HG02571 (cell line): ENCODE data around the gene GOLGA6A.
"Not testable (repeated sequence)": the region's sequence is repeated elsewhere in the genome, so short reads cannot be mapped to it uniquely, and the experiment has no call there.

Experiments used
- ATAC-seq: cut with Tn5 transposase; IDR thresholded peaks from one replicate; pipeline ENCODE4 v1.9.1; 2021; ENCODE audit warnings: mild to moderate bottlenecking, moderate library complexity; ENCODE audit not compliant: unreplicated experiment

GOLGA6A gene

DNA sequence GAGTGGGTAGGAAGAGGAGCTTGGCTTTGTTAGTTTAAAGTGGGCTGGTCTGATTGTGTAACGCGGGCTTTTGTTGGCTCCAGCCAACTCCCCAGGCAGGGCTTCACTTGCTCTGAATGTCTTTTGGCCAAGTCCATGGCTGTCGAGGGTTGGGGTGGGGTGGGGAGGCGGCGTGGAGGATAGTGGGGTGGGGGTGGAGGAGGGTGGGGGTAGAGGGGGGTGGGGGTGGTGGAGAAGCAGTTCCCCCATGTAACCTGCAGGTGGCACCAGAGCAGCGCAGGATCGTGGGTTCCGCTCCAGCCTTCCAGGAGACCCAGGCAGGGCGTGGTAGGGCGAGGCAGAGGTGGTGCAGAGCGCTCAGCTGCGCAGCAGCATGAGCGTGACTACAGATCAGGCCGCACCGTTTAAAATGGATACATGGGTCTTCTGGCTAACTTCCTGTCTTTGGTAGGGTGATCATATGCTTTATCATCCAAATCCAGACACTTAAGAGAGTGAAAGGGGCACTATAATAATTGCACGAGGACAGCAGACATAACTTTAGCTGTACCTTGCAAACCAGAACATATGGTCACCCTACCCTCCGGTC is 28.3 kb downstream of the GOLGA6A start:
- no peak for ATAC-seq

GRCh38 chr15:74053517-74053916 is 28.8 kb downstream of the GOLGA6A start:
- no peak for ATAC-seq

- ATAC-seq = not testable (repeated sequence)
These were observed 29.8 kb downstream of the GOLGA6A start for GRCh38 chr15:74052271-74053260.

GRCh38 chr15:74050556-74051234 is 31.7 kb downstream of the GOLGA6A start:
- no peak for ATAC-seq

DNA sequence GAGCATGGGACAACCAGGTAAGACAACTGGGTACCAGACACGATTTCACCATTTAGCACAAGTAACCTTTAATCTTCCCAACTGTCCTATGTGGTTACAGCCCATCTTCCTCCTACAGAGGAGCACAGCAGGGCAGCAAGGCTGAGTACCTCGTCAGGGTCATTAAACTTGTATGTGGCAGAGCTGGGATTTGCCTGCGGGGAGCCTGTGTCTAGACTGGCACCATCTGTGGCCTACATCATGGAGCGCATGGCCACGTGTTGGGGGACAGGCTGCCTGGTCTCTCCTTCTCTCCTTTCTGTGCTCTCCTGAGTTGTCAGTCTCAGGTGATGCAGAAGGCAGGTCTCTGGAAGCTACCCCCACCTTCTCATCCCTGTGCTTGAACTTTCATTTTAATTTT is 32.2 kb downstream of the GOLGA6A start:
- no peak for ATAC-seq

DNA sequence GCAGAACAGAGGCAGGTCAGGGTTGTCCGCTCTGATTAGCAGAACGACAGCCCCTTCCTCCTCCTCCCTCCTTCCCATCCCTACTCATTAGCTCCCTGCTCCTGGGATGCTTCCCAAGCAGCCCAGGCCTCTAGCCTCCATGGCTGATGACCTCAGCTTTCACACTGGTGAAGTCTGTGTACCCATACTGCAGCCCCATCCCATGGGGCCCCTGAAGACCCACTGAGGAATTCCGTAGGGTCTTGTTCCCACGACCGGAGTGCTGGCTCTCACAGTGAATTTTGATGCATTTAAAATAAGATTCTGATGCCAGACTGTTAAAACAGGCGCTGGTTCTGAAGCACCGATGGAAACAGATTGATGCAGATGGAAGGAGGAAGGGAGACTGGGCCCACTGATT is 36.1 kb downstream of the GOLGA6A start:
- ATAC-seq = no peak

- no peak for ATAC-seq
These were observed 36.6 kb downstream of the GOLGA6A start for GRCh38 chr15:74045636-74046274.

- ATAC-seq = no peak
These were observed 37.2 kb downstream of the GOLGA6A start for GRCh38 chr15:74045184-74045583.

DNA sequence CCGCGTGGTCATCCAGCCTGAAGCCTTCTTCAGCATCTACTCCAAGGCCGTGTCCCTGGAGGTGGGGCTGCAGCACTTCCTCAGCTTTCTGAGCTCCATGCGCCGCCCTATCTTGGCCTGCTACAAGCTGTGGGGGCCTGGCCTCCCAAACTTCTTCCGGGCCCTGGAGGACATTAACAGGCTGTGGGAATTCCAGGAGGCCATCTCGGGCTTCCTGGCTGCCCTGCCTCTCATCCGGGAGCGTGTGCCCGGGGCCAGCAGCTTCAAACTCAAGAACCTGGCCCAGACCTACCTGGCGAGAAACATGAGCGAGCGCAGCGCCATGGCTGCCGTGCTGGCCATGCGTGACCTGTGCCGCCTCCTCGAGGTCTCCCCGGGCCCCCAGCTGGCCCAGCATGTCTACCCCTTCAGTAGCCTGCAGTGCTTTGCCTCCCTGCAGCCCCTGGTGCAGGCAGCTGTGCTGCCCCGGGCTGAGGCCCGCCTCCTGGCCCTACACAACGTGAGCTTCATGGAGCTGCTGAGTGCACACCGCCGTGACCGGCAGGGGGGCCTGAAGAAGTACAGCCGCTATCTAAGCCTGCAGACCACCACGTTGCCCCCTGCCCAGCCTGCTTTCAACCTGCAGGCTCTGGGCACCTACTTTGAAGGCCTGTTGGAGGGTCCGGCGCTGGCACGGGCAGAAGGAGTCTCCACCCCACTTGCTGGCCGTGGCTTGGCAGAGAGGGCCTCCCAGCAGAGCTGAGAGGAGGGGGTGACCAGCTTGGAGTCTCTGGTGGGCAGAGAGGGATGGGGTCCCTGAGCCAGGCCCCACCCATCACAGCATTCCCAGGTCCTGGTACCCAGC is 37.9 kb downstream of the GOLGA6A start:
- ATAC-seq = no peak

DNA sequence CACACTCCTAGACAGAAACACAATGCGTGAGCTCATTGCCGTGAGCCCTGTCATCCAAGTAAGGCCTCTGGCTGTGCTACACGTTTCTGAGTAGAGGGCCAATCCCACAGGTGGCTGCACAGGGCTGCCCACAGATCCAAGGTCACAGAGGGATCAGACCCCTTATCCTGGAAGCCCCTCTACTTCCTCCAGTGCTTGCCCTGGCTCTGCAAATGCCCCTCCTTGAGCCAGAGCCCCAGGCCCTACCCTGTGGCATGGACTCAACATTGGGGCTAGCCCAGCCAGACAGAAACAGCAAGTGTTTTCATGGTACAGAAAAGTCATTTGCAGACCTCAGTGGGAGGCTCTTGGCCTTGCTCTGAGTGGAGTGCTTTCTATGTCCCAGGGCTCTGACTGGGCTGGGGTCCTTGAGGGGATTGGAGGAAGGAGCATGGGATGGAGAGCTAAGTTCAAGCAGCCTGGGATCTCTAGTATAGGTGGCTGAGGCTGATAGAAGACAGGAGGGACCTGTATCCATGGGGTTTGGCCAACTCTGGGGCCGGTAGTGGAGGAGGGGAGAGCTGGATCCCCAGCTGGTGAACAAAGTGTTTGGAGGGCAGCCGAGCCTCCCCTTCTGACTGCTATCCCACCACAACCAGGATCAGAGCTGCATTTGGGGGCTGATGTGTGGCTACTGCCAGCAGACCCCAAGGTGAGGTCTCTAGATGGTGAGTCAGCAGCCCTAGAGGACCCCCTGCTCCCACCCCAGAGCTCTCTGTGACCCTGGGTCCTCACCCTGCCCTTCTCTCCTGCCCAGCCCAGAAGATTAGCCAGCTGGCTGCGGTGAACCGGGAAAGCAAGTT is 38.7 kb downstream of the GOLGA6A start:
- ATAC-seq = no peak

DNA sequence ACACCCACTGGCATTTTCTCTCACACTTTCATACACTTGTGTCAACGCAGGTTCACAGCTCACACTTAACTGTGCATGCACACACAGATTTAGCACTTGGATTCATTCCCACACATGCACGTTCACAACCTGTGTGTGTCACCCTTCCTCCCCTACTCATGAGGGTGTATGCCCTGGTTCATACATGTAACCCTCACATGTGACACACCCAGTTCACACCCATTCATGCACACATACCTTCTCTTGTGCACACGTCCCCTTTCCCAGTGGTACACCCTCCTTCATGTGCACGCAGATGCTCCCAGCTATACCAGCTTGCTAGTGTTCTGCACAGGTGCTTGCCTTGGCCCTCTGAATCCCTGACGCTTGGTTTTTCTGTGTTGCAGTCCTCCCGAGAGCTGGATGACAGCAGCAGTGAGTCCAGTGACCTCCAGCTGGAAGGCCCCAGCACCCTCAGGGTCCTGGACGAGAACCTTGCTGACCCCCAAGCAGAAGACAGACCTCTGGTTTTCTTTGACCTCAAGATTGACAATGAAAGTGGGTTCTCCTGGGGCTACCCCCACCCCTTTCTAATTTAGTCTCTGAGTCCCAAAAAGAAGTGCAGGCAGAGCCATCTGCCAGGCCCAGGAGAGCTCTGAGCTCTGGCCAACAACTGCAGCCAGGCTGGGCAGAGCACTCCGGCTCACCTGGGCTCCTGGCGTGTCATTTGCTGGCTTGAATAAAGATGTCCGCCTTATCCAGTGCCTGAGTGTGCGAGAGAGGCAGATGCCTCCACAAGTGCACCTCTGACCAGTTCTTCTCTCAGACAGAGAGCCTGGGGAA is 39.5 kb downstream of the GOLGA6A start:
- ATAC-seq = no peak

GRCh38 chr15:74041777-74042435 is 40.4 kb downstream of the GOLGA6A start:
- no peak for ATAC-seq

DNA sequence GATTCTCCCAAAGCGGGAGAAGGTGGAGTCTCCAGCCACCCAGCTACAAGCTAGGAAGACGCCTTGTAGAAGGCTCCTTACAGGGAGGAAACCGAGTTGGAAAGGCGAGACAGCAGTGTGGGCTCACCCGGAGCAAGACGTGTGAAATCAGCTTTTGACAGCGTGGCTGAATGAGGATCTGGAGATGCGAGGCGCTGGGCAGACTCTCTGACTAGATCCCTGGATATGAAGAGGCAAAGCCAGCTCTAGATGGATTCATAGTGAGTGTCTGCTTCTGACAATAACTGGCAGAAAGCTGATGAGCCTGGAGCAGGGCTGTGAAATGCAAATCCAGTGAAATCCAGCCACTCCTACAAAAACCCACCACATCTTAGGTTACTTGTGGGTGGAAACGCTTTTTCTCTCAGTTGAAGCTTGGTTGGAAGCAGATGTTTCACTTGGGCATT is 41.0 kb downstream of the GOLGA6A start:
- no peak for ATAC-seq

- no peak for ATAC-seq
These were observed 42.1 kb downstream of the GOLGA6A start for GRCh38 chr15:74040109-74040850.

DNA sequence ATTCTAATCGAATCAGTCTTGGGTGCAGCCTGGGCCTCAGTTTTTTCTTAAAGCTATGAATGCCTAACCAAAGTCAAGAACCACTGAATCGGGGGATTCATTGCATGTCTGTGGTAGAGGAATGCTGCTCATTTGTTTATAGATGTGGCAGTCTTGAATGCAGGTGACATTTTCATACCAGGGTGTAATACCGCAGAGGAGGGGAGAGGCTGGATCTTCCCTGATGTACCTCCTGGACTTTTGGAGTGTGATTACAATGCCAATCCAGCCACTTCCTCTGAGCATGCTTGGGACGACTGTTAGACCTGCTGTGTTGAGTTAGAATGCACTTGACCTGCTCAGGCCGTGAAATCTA is 42.7 kb downstream of the GOLGA6A start:
- ATAC-seq = no peak

GRCh38 chr15:74038707-74039655 is 43.4 kb downstream of the GOLGA6A start:
- no peak for ATAC-seq
